Left hindlimb (tissue), 1 donor: Measurements from ENCODE around the gene KRTAP5-2.

Experiments used
- DNase-seq: peaks from one replicate; pipeline ENCODE4 v3.0.0-alpha.2; 2018

The KRTAP5-2 gene

DNA sequence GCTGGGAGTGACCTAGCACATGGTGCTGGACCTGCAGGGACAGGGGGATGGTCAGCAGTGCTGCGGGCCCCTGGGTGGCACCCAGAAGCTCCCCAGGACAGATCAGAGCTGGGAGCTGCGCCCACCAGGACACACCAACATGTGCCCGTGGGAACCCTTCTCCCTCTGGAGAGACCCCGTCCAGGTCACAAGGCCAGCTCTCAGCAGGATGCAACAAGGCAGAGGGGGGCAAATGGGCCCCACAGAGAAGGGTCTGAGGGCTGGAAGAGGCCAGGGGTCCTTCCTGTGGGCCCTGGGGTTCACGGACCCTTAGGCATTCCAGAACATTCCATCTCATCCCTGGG lies 32.2 kb downstream of the KRTAP5-2 start:
- no peak for DNase-seq

DNA sequence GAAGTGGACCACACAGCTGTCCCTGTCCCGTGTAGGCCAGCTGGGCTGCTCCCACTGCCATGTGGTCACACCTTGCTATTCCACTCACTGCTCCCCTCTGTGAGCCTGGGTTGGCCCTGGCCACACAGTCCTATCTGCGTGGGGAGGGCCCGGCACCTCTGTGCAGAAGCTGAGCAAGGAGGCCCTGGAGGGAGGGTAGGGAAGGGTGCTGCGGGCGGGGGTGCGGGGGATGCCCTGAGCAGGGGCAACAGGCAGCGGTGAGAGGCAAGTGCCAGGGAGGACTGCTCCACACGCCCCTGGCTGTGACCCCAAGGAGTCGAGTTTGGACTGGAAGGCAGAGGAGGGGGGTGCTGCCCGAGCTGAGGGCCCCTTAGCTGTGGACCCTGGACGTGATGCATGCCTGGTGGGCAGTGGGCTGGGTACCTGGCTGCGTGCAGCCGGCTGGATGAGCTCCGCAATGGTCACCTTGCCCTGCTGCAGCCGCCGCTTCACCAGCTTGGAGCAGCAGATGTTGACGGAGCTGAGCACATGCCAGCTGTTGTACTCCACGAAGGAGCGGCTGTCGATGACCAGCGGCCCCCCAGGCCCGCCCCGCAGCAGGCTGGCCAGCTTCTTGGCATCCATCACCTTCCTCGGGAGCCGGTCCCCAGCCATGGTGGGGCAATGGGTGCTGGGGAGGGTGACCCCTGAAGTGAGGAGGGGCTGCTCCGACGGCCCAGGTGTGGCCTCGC lies 32.8 kb downstream of the KRTAP5-2 start:
- DNase-seq: no peak

DNA sequence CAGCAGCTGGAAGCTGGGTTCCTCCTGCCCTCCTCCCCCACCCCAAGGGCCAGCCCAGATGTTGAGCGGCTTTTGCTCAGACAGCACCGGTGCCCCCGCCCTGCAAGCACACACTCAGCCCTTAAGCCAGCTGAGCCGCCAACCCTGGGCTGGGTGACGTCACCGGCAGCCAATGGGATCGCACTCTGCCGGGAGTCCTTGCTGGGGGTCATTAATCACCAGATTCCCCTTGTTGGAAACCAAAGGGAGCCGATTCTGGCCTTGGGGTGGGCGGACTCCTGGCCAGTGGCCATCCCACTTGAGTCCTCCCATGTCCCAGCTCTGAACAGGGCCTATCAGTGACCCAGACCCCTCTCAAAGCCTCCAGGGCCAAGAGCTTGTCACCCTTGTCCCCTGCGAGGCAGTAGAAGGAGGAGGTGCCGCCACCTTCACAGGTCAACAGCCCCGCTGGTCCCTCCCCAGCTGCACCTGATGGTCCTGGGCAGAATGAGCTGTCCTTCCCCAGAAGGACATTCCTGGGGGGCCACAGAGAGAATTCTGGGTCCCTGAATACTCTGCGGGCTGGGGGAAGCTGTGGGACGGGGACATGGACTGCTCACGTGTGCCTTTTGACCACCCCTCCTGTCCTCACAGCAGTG lies 33.4 kb downstream of the KRTAP5-2 start:
- no peak for DNase-seq

DNA sequence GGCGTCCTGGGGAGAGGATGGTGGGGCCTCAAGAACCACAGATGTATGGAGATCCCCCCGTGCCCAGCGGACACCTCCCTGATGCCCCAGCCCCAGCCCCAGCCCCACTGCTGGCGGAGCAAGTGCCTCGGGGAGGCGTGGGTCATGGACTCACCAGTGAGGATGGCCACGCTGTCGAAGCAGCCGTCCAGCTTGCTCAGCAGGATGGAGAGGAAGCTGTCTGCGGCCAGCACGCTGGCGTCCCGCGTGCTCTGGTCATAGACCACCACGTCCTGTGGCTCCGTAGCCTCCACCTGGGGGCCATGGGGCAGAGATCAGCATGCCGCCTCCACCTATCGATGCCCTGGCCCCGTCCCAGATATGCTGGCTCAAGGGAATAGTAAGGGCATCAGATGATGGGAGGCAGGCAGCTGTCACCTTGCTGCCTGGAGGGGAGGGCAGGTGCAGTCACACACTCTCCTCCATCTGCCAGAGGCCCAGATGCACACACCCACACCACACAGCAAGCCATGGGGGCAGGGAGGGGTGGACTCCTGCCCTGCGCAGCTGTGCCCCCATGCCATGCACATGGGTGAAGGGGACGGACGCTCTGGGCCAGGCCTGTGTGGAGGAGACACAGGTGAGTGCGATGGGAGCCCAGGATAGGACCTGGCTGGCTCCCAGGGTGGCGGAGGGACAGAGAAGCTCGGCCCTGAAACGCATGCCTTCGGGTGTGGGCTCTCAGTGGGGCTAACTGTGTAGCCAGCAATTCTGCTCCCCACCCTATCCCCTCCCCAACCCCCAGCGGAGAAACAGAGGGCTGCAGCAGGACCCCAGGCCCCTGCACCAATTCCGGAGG lies 34.2 kb downstream of the KRTAP5-2 start:
- no peak for DNase-seq

DNA sequence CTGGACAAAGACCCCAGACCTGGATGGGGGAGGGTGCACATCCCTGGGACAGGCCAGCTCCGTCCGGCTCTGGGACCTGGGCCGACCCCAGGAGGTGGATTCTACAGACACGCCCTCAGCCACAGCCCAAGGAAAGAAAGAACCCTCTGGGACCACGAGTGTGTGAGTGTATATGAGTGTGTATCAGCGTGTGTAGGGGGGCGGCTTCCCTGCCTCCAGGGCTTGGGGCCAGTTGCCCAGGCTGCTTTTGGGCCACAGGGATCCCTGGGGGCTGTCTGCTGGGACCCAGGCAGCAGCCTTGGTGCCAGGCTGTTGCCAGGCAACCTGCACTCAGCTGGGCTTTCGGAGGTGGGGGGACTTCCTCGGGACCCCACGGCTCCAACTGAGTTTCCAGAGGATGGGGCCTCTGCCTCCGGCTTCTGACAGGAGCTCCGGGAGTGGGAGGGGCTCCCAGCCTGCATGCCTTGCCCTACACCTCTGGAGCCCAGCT lies 34.9 kb downstream of the KRTAP5-2 start:
- DNase-seq: no peak

DNA sequence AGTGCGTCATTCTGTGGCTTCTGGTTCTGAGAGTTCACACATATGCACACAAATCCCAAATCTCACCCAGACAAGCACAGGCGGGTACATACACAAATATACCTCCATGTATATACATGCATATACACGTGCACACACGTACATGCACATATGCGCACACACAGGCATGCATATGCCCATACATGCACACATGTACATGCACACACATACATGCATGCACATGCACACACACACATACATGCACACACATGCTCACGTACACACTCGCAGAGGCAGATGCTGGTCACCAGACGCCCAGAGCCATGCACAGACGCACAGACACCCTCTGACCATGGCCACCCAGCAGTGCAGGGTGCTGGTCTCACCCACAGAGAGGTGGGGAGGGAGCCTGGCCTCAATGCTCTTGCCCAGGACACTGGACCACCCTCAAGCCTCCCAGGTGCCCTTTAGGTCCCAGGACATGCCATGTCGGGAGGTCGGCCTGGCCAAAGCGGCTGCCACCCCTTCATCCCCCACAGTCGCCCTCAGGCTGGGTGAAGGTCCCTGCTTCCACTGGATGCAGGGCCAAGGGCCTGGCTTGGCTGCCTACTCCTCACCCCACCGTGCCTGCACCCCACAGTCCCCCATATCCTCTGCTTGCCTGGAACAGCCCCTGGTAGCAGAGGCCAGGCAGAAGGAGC lies 35.5 kb downstream of the KRTAP5-2 start:
- no peak for DNase-seq

DNA sequence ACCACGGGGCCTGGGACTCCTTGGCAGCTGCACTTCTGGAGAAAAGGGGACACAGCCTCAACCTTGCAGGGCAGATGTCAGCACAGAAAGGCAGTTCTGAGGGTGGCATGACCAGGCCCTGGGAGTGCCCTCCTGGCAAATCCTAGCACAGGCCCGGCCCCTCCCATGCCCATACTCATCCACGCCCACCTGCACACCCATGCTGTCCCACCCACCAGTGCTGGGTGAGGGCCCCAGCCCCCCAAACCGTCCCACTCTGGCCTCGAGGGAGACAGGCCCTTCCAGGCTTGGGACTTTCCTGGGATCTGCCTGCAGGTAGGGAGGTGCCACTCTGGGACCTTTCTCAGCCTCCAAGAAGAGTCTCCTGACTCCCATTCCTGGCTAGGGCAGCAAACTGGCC lies 36.1 kb downstream of the KRTAP5-2 start:
- DNase-seq: no peak

DNA sequence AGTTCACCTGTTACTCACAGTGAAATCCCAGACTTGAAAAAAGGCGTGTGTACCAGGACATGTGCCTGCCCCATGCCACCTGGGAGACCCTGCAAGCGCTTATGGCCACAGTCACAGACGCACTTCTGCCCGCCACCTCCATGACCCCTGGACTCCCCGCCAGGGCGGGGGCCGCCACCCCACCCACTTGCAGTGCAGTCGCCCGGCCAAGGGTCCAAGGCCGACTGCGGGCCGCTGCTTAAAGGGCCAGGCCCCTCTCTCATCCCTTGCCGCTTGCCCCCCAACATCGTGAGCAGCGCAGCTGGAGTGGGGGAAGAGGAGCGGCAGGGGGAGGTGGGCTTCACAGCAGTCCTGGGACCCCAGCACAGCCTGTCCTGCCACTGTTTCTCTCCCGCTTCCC lies 36.8 kb downstream of the KRTAP5-2 start:
- no peak for DNase-seq

DNA sequence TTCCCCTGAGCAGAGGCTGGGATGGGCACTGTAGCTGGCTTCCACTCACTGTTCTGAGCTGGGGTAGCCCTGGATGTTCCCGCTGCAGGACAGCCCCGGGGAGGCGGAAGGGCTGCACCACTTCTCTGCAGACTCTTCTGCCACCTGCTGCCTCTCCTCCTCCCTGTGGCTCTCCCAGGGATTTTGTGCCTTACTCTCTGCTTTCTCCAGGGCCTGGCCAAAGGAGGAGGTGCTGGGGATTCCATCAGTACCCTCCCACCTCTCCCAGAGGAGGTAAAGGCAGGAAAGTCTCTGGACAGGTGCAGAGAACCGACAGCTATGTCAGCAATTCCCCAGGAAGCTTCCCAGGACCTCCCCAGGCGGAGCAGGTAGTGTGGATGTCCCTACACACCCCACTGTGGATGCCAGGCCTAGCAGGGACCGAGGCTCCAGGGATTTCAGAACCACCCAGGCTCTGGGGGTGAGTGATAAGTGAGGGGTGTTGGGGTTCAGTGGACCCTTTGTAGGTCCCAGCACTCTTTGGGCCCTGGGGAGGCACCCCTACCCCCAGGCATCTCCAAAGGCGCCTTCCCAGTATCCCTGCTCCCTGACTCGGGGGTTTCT lies 37.3 kb downstream of the KRTAP5-2 start:
- no peak for DNase-seq

DNA sequence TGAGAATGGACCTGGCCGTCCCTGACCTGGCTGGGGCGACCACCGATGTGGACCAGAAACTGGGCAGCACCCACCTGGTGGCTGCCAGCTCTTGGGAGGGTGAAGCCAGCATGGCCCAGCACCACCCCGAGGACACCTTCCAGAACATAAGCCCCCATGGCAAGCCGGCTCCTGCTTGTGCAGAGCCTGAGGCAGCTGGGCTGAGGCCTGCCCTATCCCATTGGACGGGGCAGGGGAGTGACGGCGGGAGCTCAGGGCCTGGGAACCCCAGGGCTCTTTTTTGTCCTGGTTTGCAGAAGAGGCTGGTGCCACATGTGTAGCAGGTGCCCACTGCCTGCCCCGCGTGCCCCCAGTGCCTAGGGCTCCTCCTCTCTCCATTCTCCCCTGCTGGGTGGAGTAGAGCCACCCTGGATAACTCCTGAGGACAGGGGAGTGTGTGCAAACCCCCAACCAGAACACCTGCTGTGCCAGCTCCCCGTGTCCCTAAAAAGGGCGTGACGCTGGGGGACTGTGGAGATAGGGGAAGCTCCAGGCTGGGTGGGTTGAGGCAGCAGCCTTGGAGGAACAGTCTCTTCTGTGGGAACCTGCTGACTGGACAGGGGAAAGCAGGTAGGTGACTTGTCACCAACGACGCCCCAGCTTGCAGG lies 38.0 kb downstream of the KRTAP5-2 start:
- no peak for DNase-seq

DNA sequence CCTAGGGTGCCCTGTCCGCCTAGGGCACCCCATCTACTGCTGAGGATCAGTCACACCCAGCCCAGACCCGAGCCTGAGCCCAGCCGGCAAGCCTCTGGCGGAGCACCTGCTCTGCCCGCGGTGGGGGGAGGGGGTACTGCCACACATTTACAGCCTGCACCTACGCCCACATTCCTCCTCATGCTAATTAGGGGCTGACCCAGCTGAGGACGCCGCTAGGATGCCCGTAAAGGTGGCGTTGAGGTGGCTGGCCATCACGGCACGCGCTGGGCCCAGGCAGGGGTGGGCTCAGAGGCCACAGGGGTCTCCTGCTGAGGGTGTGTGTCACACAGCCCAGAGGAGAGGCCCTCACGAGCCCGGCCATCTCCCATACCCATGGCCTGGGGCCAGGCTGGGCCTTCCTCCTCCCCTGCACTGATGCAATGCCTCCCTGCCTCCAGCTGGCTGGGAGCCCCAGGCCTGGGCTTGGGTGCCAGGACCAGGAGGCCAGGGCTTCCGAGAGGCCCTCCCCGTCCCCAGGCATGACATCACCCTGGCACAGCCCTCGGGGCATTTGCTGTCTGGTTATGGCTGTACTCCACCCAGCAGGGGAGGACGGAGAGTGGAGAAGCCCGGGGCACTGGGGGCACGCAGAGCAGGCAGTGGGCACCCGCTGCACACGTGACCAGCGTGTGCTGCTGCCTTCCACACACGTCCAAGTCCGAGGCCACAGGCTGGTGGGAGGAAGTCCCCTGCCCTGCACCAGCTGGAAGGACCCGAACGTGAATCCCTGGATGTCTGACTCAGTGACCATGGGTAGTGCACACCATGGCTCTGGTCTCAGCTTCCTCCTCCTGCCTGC lies 38.8 kb downstream of the KRTAP5-2 start:
- peak; percentile 85 for DNase-seq

DNA sequence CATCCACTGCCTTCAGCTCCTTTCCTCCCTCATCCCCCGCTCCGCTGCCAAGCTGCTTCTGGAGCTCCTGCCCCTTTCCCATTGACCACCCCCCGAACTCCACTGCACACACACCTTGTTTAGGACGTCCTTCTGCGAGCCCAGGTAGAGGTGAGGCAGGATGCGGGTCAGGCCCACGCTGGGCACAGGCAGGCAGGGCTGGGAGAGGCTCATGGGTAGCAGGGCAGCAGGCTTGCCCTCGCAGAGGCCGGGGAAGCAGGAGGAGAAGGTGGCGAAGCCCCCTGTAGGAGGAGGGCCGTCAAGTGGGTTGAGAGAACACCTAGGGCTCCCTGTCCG lies 39.4 kb downstream of the KRTAP5-2 start:
- DNase-seq: no peak

DNA sequence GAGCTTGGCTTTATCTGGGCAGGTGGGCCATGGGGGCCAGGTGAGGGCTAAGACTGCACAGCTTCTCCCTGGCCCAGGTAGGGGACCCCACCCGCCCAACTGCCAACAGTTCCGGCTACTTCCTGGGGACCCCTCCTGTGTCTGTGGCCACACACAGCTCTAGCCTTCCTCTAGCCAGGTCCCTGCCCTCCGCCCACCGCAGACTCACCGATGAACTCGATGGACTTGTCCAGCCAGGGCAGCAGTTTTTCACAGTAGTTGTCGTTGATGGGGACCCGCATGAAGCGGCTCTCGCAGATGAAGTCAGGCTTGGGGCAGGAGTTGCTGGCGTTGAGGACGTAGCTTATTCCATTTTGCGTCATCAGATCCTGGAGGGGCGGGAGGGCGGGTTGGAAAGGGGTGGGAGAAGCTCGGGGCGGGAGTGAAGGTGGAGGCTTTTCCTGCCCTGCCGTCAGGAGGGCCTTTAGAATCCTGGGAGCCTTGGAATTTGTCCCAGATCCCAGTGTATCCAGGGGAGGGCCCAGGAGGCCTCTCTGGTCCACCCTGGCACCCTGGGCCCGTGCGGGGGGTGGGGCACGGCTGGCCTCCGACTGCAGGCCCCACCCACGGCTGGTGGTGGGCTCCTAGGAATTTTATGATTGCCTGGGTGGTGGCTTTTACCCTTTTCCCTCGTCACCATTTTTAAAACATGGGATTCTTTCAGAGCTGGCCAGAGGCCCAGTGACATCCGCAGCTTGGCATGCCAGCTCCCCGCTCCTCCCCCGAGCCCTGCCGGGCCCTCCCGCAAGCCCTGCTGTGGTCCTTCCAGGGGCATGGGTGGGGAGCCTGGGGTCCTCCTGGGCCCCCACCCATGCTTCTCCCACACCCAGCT lies 40.0 kb downstream of the KRTAP5-2 start:
- DNase-seq: peak; percentile 73

DNA sequence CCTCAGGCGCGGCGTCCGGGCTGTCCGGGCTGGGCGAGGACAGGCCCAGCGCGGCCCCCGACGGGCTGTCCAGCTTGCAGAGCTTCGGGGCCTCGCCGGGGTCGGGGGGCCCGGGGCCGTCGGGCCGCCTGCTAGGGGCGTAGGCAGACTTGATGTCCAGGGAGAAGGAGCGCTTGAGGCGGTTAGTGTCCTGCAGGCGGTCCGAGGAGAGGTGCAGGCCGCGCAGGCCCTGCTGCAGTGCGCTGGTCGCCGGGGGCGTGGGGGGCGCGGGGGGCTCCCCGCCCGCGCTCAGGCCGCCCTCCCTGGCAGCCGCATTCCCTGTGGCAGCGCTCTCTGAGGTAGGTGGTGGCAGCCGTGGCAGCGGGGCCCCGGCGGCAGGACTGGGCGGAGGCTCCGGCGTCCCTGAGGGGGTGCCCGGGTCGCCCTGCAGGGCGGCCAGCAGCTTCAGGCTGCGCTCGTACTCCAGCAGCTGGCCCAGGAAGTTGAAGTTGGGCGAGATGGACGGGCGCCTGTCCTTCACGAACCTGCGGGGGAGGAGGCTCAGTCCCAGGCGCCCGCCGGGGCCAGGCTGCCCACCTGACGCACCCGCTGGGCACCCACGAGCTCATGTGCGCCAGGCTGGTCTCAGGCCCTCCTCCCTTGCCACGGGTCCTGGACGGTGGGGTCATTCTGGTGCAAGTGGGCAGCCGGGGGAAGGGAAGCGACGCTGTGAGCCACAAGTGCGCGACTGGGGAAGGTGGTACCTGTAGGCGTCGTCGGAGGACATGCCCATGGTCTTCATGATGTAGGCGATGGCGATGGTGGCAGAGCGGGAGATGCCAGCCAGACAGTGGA lies 40.8 kb downstream of the KRTAP5-2 start:
- no peak for DNase-seq

DNA sequence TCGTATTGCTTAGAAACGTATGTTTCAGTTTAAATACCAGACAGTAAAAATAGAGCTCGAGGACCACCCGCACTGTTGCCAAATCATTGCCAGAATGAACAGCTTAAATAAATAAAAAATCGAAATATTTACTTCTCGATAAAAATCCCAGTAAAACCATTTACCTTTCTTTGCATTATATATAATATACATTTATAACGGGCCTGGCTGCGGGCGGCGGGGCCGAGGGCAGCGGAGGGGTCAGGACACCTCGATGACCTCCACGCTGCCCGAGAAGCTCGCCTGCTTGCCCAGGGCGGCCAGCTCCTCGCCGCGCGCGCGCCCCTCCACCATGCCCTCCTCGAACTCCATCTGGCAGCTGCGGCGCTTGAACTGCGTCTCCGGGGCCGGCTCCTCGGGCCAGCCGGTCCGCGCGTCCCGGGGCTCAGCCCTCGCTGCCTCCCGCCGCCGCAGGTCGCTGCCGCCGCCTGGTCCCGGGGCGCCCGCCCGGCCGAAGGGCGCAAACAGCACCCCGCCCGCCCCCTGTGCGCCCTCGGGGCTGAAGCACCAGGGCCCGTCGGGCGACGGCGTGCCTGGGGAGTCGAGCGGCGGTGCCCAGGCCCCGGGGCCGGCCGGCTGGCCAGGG lies 41.7 kb downstream of the KRTAP5-2 start:
- no peak for DNase-seq

DNA sequence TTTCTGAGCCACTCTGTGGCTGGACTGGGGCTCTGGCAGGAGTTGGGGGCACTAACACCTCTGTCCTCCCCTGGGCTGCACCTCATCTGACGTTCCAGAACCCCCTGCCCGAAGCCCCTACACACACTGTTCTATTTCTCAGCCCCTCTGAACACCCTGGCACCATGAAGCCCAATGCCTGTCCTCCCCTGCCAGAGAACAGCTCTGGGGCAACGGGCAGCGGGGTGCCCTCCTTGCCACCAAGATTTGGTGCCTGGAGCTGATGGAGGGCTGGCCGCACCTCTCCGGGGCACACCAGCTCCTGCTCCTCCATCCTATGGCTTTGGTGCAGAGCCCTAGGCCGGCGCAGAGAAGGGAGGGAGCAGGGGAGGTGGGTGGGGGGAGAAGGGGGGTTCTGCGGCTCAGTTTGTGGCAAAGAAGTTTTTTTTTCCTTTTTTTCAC lies 42.4 kb downstream of the KRTAP5-2 start:
- DNase-seq: no peak

DNA sequence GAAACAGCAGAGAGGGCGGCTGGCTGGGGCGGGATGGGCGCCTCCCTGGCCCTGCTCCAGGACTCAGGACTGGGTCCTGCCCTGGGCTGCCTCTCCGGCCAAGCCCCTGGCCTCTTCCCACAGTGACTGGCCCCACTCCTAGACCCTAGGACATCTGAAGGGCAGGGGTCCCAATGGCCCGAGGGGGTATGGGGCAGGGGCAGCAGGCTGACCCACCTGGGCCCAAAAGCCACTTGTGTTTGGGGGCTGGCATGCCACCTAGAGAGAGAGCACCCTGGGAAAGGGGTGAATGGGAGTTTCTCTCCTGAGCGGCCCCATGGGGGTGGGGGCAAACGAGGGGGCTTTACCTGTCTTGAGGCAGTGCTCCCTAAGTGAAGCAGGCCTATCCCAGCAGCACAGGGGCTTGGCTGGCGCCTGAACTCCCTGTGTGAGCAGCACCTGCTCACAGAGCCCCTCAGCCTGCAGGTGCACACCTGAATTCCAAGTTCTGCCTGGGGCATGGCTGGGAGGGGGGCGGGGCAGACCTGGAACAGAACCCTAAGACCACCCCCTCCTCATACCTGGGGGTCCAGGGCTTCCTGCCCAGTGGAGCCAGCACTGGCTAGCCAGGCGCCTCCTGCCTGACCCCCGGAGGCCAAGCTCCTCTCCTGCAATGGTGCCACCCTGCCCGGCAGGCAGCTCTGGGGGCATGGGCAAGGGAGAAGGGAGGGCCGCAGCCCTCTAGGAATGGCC lies 42.9 kb downstream of the KRTAP5-2 start:
- DNase-seq: no peak
